NCI-H2107 treated with DMSO at 0.1 percent for 48 hours (cell line): ENCODE measurements around the gene AKR1C3.
A peak's percentile ranks its signal among the peaks of the same experiment; 100 is the strongest.
"Not testable (repeated sequence)": the region's sequence is repeated elsewhere in the genome, so short reads cannot be mapped to it uniquely, and the experiment has no call there.

Experiments used
- DNase-seq: peaks from one replicate; lab custom pipeline; 2025; ENCODE audit not compliant: unreplicated experiment; lab: John Stamatoyannopoulos, UW

Gene AKR1C3

GRCh38 chr10:5088703-5089261, 5.4 kb upstream of the AKR1C3 start:
- no peak for DNase-seq

GRCh38 chr10:5089865-5090264, 4.3 kb upstream of the AKR1C3 start:
- DNase-seq = peak; percentile 7

- DNase-seq = no peak
These were observed 3.7 kb upstream of the AKR1C3 start for GRCh38 chr10:5090551-5090950.

GRCh38 chr10:5091196-5091595, 3.0 kb upstream of the AKR1C3 start:
- no peak for DNase-seq

GRCh38 chr10:5092375-5092774, 1.8 kb upstream of the AKR1C3 start:
- DNase-seq = no peak

GRCh38 chr10:5092848-5093790, 1.1 kb upstream of the AKR1C3 start:
- DNase-seq = no peak

GRCh38 chr10:5095687-5096086, 1.5 kb downstream of the AKR1C3 start:
- DNase-seq = no peak

- no peak for DNase-seq
These were observed 1.9 kb downstream of the AKR1C3 start for GRCh38 chr10:5096108-5096507.

GRCh38 chr10:5102479-5102878, 8.3 kb downstream of the AKR1C3 start:
- DNase-seq = not testable (repeated sequence)

- no peak for DNase-seq
These were observed 9.3 kb downstream of the AKR1C3 start for GRCh38 chr10:5103481-5103880.

- DNase-seq = no peak
These were observed 11.4 kb downstream of the AKR1C3 start for GRCh38 chr10:5105626-5106025.

GRCh38 chr10:5106553-5106952, 12.3 kb downstream of the AKR1C3 start:
- DNase-seq = no peak

- no peak for DNase-seq
These were observed 13.8 kb downstream of the AKR1C3 start for GRCh38 chr10:5107860-5108526.

- no peak for DNase-seq
These were observed 14.6 kb downstream of the AKR1C3 start for GRCh38 chr10:5108658-5109416.

- DNase-seq = not testable (repeated sequence)
These were observed 15.6 kb downstream of the AKR1C3 start for GRCh38 chr10:5109861-5110260.

GRCh38 chr10:5116621-5117020, 22.4 kb downstream of the AKR1C3 start:
- no peak for DNase-seq

- DNase-seq = no peak
These were observed 22.8 kb downstream of the AKR1C3 start for GRCh38 chr10:5117026-5117425.

- not testable (repeated sequence) for DNase-seq
These were observed 25.8 kb downstream of the AKR1C3 start for GRCh38 chr10:5119997-5120396.

- no peak for DNase-seq
These were observed 29.7 kb downstream of the AKR1C3 start for GRCh38 chr10:5123886-5124285.

GRCh38 chr10:5125315-5126044, 31.3 kb downstream of the AKR1C3 start:
- DNase-seq = no peak

- no peak for DNase-seq
These were observed 41.4 kb downstream of the AKR1C3 start for GRCh38 chr10:5135581-5135980.
